Prostate gland (tissue), 2 donors: ENCODE measurements around the gene RPA4. TPM values are rescaled to one million over a fixed set of nuclear protein-coding genes. Genes with fewer than 3 reads are reported as not detected.

ENCODE experiments used
- DNase-seq: peaks from one replicate; pipeline ENCODE4 v3.0.0-alpha.2; 2019; ENCODE audit warnings: low spot score
- H3K27ac ChIP-seq, 2 donors: fragments of 200-600 bp; sonication (generic); 2 replicates each; pipeline ENCODE4 v1.5.1; 2017 to 2019
- H3K27me3 ChIP-seq: fragments of 200-600 bp; sonication (generic); replicated peaks from 2 replicates; pipeline ENCODE4 v1.5.1; 2019; ENCODE audit not compliant: insufficient read depth
- H3K36me3 ChIP-seq, 2 donors: fragments of 200-600 bp; sonication (generic); 1 replicate in 1 of 2; 2 replicates in 1 of 2; pipeline versions ENCODE4 v1.5.1 to v1.8.1; 2017 to 2019
- H3K4me1 ChIP-seq: fragments of 200-600 bp; sonication (generic); replicated peaks from 2 replicates; pipeline ENCODE4 v1.5.1; 2019
- H3K4me3 ChIP-seq, 2 donors: fragments of 200-600 bp; sonication (generic); 2 replicates each; pipeline ENCODE4 v1.5.1; 2017 to 2019
- H3K9me3 ChIP-seq: fragments of 200-600 bp; sonication (generic); 2 replicates; pipeline ENCODE4 v1.5.1; 2017
- POLR2A ChIP-seq: fragments of 450-650 bp; IDR thresholded peaks from one replicate; pipeline ENCODE4 v1.6.1; 2016; ENCODE audit warnings: antibody characterized with exemption, mild to moderate bottlenecking
- POLR2AphosphoS5 ChIP-seq: sonication (generic); formaldehyde crosslinking; IDR thresholded peaks from one replicate; pipeline ENCODE4 v1.6.1; 2017; ENCODE audit warnings: antibody characterized with exemption
- WGBS: methylation state at CpG from one replicate; pipeline ENCODE4 v1.1.5; 2018; 5-methylcytosine and 5-hydroxymethylcytosine counted together
- intact Hi-C: fragments of 100-400 bp; cut with DNase I; formaldehyde crosslinking; loops from one replicate; pipeline ENCODE4 v1.14.2; 2022
- total RNA-seq, 2 donors: library from RNA; depleted of rRNA; stranded (reverse); fragments of >200 nt; gene quantifications; one replicate each; pipeline ENCODE4 v1.1.0, GENCODE V29; 2016
- TF ChIP-seq, protein P1 (sequence below), 4 experiments: fragments of 200-600 bp in 2 of 4; fragments of 450-650 bp in 2 of 4; sonication (generic) in 2 of 4; IDR thresholded peaks; 1 replicate in 3 of 4; 2 replicates in 1 of 4; pipeline ENCODE4 v1.5.1; 2016 to 2019; ENCODE audit warnings: antibody characterized with exemption in 4 of 4, mild to moderate bottlenecking in 2 of 4, moderate library complexity in 2 of 4

Gene RPA4
- total RNA-seq = 1 to 10 TPM in 1 of 2 donors, under 1 TPM in 1; 0.82 to 1.8 TPM

GRCh38 chrX:96883608-96884007, at the start of gene RPA4:
TSS of gene RPA4 (plus strand) at chrX:96883908. CDS start at chrX:96884311, 403 bp downstream.
- H3K36me3 ChIP-seq = no peaks in the 10 kb centered on the region
- H3K4me1 ChIP-seq = no peaks in the 10 kb centered on the region
- TF ChIP-seq POLR2A (no peak), POLR2AphosphoS5 (no peak)
- TF ChIP-seq, protein P1, sequence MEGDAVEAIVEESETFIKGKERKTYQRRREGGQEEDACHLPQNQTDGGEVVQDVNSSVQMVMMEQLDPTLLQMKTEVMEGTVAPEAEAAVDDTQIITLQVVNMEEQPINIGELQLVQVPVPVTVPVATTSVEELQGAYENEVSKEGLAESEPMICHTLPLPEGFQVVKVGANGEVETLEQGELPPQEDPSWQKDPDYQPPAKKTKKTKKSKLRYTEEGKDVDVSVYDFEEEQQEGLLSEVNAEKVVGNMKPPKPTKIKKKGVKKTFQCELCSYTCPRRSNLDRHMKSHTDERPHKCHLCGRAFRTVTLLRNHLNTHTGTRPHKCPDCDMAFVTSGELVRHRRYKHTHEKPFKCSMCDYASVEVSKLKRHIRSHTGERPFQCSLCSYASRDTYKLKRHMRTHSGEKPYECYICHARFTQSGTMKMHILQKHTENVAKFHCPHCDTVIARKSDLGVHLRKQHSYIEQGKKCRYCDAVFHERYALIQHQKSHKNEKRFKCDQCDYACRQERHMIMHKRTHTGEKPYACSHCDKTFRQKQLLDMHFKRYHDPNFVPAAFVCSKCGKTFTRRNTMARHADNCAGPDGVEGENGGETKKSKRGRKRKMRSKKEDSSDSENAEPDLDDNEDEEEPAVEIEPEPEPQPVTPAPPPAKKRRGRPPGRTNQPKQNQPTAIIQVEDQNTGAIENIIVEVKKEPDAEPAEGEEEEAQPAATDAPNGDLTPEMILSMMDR (IDR thresholded peaks at IDR 0.05) = no peak
- intact Hi-C loops = no loop called here
- no peak within 1 kb of the TSS for H3K4me3 ChIP-seq
- 92% methylated on average over 10 of the region's 10 CpGs for WGBS
- no peaks in the 10 kb centered on the region for H3K9me3 ChIP-seq
- H3K27ac ChIP-seq = no peak within 1 kb of the TSS
- no peak for DNase-seq
- no peaks in the 10 kb centered on the region for H3K27me3 ChIP-seq

DNA sequence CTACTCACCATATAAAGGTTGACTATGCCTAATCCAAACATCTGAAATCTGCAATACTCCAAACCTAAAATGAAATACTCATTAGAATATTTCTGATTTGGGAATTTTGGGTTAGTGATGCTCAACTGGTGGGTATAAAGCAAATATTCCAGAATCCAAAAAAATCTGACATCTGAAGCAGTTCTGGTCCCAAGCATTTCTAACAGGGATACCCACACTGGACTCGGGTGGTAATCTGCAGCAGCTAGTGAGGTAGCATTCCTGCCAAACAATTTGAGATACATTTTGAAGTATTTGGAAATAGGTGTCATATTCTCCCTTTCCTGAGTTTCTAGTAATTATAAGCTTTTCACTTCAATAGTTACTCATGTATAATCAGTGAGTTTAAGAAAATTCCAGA, 49.6 kb upstream of the RPA4 start:
- no peaks in the 10 kb centered on the region for H3K4me1 ChIP-seq
- no peaks in the 10 kb centered on the region for H3K36me3 ChIP-seq
- DNase-seq = no peak
- intact Hi-C loops = no loop called here
- no peak overlapping the region for H3K4me3 ChIP-seq
- no peak overlapping the region for H3K27ac ChIP-seq
- 94% methylated on average over 1 of the region's 1 CpG for WGBS
- TF ChIP-seq POLR2A (no peak), POLR2AphosphoS5 (no peak)
- TF ChIP-seq, protein P1 (IDR thresholded peaks at IDR 0.05) = no peak
- no peaks in the 10 kb centered on the region for H3K9me3 ChIP-seq
- H3K27me3 ChIP-seq = no peaks in the 10 kb centered on the region

GRCh38 chrX:96835660-96836289, 47.9 kb upstream of the RPA4 start:
- intact Hi-C loops = no loop called here
- Histone ChIP-seq H3K36me3 (no peaks in the 10 kb centered on the region), H3K4me3 (no peak overlapping the region), H3K27me3 (no peaks in the 10 kb centered on the region), H3K4me1 (no peaks in the 10 kb centered on the region), H3K27ac (no peak overlapping the region), H3K9me3 (no peaks in the 10 kb centered on the region)
- 88% methylated on average over 5 of the region's 5 CpGs for WGBS
- no peak for DNase-seq
- TF ChIP-seq POLR2A (no peak), POLR2AphosphoS5 (no peak)
- TF ChIP-seq, protein P1 (IDR thresholded peaks at IDR 0.05) = no peak

DNA sequence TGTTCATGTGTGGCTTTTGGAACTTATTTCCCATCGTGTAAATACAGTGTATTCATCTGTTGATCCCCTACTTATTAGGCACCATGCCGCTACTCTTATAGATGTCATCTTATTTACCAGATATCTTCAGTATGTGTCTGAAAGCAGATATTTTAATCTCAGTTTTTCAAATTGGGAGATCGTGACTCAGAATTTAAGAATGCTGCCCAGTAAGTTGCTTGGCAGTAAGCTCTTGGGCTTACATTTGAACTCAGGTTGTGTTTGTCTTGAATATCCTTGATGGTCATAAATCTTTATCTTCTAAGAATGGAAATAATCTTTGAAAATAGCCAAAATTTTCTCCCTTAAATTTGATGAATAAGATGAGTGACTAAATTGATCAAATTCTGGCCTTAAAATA, 45.9 kb upstream of the RPA4 start:
- no peaks in the 10 kb centered on the region for H3K27me3 ChIP-seq
- TF ChIP-seq POLR2AphosphoS5 = no peak
- TF ChIP-seq, protein P1 (IDR thresholded peaks at IDR 0.05) = no peak
- no peak for TF ChIP-seq POLR2A

DNA sequence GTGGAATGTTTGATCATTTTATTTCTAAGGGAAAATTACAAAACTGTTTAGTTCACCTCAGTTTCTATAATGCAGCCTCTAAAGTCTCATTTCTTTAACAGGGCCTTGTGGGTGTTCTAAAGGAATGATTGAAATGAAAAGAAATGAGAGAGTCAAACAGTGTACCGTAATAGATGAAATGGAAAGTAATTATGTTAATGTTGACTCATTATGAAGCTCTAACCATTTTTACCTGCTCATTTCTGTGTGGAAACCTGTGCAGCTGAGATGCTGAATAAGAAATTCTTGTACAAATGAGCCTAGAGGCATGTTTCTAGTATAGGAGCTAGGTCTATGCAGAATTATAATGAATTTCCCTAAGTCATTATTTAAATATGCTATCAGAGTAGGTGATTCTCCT, 45.2 kb upstream of the RPA4 start:
- Histone ChIP-seq H3K4me3 (no peak overlapping the region), H3K36me3 (no peaks in the 10 kb centered on the region), H3K27me3 (no peaks in the 10 kb centered on the region), H3K9me3 (no peaks in the 10 kb centered on the region), H3K4me1 (no peaks in the 10 kb centered on the region), H3K27ac (no peak overlapping the region)
- TF ChIP-seq POLR2AphosphoS5 (no peak), POLR2A (no peak)
- TF ChIP-seq, protein P1 (IDR thresholded peaks at IDR 0.05) = no peak
- 68% methylated on average over 1 of the region's 1 CpG for WGBS
- intact Hi-C loops = no loop called here
- no peak for DNase-seq

More for the DNA sequence above, 45.9 kb upstream of the RPA4 start:
- Histone ChIP-seq H3K36me3 (no peaks in the 10 kb centered on the region), H3K4me3 (no peak overlapping the region), H3K27ac (no peak overlapping the region), H3K9me3 (no peaks in the 10 kb centered on the region), H3K4me1 (no peaks in the 10 kb centered on the region)
- 51% methylated on average over 3 of the region's 3 CpGs for WGBS
- DNase-seq = no peak
- intact Hi-C loops = no loop called here
